Neural cell (in vitro differentiated cells): Measurements from ENCODE around the gene MAMLD1. TPM values are rescaled to one million over a fixed set of nuclear protein-coding genes. Genes with fewer than 3 reads are reported as not detected.

ENCODE experiments used
- H2AFZ ChIP-seq: fragments of 200-600, 300-800 bp; sonication (generic), shearing (Covaris generic); 2 replicates; pipeline ENCODE4 v1.6.0; 2014; ENCODE audit warnings: low read depth, mild to moderate bottlenecking, antibody characterized with exemption, low read length, moderate library complexity
- H3F3A ChIP-seq: fragments of 200-600 bp; shearing (Covaris generic); 2 replicates; pipeline ENCODE4 v1.6.1; 2016; ENCODE audit warnings: mild to moderate bottlenecking, moderate library complexity, mixed read lengths, antibody characterized with exemption, low read length; ENCODE audit not compliant: insufficient read depth, poor library complexity, severe bottlenecking
- H3K27ac ChIP-seq: fragments of 200-600, 300-800 bp; sonication (generic), shearing (Covaris generic); 2 replicates; pipeline ENCODE4 v1.5.1; 2014; ENCODE audit warnings: mild to moderate bottlenecking, low read length, moderate library complexity
- H3K27me3 ChIP-seq: fragments of 300-800, 200-600 bp; sonication (generic), shearing (Covaris generic); 2 replicates; pipeline ENCODE4 v1.6.0; 2014; ENCODE audit warnings: mild to moderate bottlenecking, low read depth, low read length, moderate library complexity; ENCODE audit not compliant: insufficient read depth
- H3K36me3 ChIP-seq: fragments of 300-800, 200-600 bp; sonication (generic), shearing (Covaris generic); 2 replicates; pipeline ENCODE4 v1.5.1; 2014; ENCODE audit warnings: mild to moderate bottlenecking, antibody characterized with exemption, low read length, moderate library complexity; ENCODE audit not compliant: insufficient read depth
- H3K4me2 ChIP-seq: fragments of 300-800, 200-600 bp; sonication (generic), shearing (Covaris generic); 2 replicates; pipeline ENCODE4 v1.6.0; 2014; ENCODE audit warnings: mild to moderate bottlenecking, low read length
- H3K4me3 ChIP-seq: fragments of 300-800, 200-600 bp; sonication (generic), shearing (Covaris generic); 2 replicates; pipeline ENCODE4 v1.5.1; 2014; ENCODE audit warnings: mild to moderate bottlenecking, low read length, moderate library complexity
- H3K79me2 ChIP-seq: fragments of 200-600 bp; shearing (Covaris generic); replicated peaks from 2 replicates; pipeline ENCODE4 v1.6.0; 2014; ENCODE audit warnings: mild to moderate bottlenecking, low read length, moderate library complexity; ENCODE audit not compliant: insufficient read depth
- H3K9ac ChIP-seq: fragments of 300-800, 200-600 bp; sonication (generic), shearing (Covaris generic); 2 replicates; pipeline ENCODE4 v1.6.1; 2016; ENCODE audit warnings: mild to moderate bottlenecking, low read length, mixed read lengths
- H3K9me2 ChIP-seq: fragments of 200-600 bp; shearing (Covaris generic); 2 replicates; pipeline ENCODE4 v1.6.1; 2016; ENCODE audit warnings: mild to moderate bottlenecking, low read length, mixed read lengths; ENCODE audit not compliant: insufficient read depth
- H3K9me3 ChIP-seq: fragments of 200-600, 300-800 bp; sonication (generic), shearing (Covaris generic); 2 replicates; pipeline ENCODE4 v1.6.1; 2016; ENCODE audit warnings: mild to moderate bottlenecking, mixed run types, low read length, moderate library complexity, mixed read lengths
- H4K20me1 ChIP-seq: fragments of 200-600 bp; shearing (Covaris generic); 2 replicates; pipeline ENCODE4 v1.6.1; 2016; ENCODE audit warnings: mild to moderate bottlenecking, mixed run types; ENCODE audit not compliant: insufficient read depth
- CTCF ChIP-seq: fragments of 450-650 bp; IDR thresholded peaks from 2 replicates; pipeline ENCODE4 v1.5.1; 2014; ENCODE audit warnings: antibody characterized with exemption, mild to moderate bottlenecking, moderate library complexity; ENCODE audit not compliant: poor library complexity, severe bottlenecking
- EP300 ChIP-seq: fragments of 450-650 bp; conservative IDR thresholded peaks from 2 replicates; pipeline ENCODE4 v1.6.1; 2014; ENCODE audit warnings: antibody characterized with exemption, mild to moderate bottlenecking, moderate library complexity; ENCODE audit not compliant: poor library complexity, severe bottlenecking
- EZH2 ChIP-seq: fragments of 200-600, 300-800 bp; shearing (Covaris generic), sonication (generic); IDR thresholded peaks from 2 replicates; pipeline ENCODE4 v1.6.1; 2014; ENCODE audit warnings: antibody characterized with exemption, low read length, borderline replicate concordance, mild to moderate bottlenecking; ENCODE audit not compliant: insufficient read depth, poor library complexity, severe bottlenecking
- MXI1 ChIP-seq: fragments of 450-650 bp; conservative IDR thresholded peaks from 2 replicates; pipeline ENCODE4 v1.6.1; 2014; ENCODE audit warnings: antibody characterized with exemption, mild to moderate bottlenecking; ENCODE audit not compliant: poor library complexity, severe bottlenecking
- POLR2AphosphoS5 ChIP-seq: IDR thresholded peaks from 2 replicates; pipeline ENCODE4 v1.6.1; 2012
- RAD21 ChIP-seq: fragments of 450-650 bp; conservative IDR thresholded peaks from 2 replicates; pipeline ENCODE4 v1.6.1; 2014; ENCODE audit warnings: antibody characterized with exemption, mild to moderate bottlenecking, moderate library complexity
- REST ChIP-seq: IDR thresholded peaks from 2 replicates; pipeline ENCODE4 v1.6.1; 2012; ENCODE audit warnings: borderline replicate concordance
- SMC3 ChIP-seq: fragments of 450-650 bp; conservative IDR thresholded peaks from 2 replicates; pipeline ENCODE4 v1.6.1; 2014; ENCODE audit warnings: antibody characterized with exemption, mild to moderate bottlenecking, moderate library complexity; ENCODE audit not compliant: poor library complexity
- TAF1 ChIP-seq: IDR thresholded peaks from 2 replicates; pipeline ENCODE4 v1.6.1; 2012; ENCODE audit warnings: low read depth
- polyA plus RNA-seq: library from polyadenylated mRNA; depleted of rRNA; stranded (reverse); fragments of >200 nt; gene quantifications from 2 replicates; pipeline ENCODE4 v1.2.3, GENCODE V29; 2014

Gene MAMLD1
- polyA plus RNA-seq, 1 donor from 2014 or later: 1.4 TPM

GRCh38 chrX:150323020-150323419 is 40.1 kb upstream of the MAMLD1 start:
- Histone ChIP-seq H3F3A (no peaks in the 10 kb centered on the region), H3K4me3 (no peak overlapping the region), H3K4me2 (no peak overlapping the region), H3K9me2 (no peaks in the 10 kb centered on the region), H4K20me1 (no peaks in the 10 kb centered on the region), H3K79me2 (no peaks in the 10 kb centered on the region), H3K9ac (no peak overlapping the region), H2AFZ (no peak overlapping the region), H3K27ac (no peak overlapping the region), H3K27me3 (no peaks in the 10 kb centered on the region), H3K9me3 (no peaks in the 10 kb centered on the region), H3K36me3 (no peaks in the 10 kb centered on the region)
- TF ChIP-seq REST (no peak), TAF1 (no peak), SMC3 (no peak), CTCF (no peak), EP300 (no peak), RAD21 (no peak), MXI1 (no peak), EZH2 (no peak), POLR2AphosphoS5 (no peak)

- Histone ChIP-seq H3K36me3 (no peaks in the 10 kb centered on the region), H3K9me3 (no peaks in the 10 kb centered on the region)
These were observed 38.9 kb upstream of the MAMLD1 start for GRCh38 chrX:150324035-150324728.

More at GRCh38 chrX:150324035-150324728, 38.9 kb upstream of the MAMLD1 start:
- no peak overlapping the region for H2AFZ ChIP-seq
- no peak overlapping the region for H3K9ac ChIP-seq
- H3K27ac ChIP-seq: no peak overlapping the region
- H3K4me3 ChIP-seq: no peak overlapping the region
- H3K27me3 ChIP-seq: no peaks in the 10 kb centered on the region
- TF ChIP-seq SMC3 (no peak), CTCF (no peak), REST (no peak), EZH2 (no peak), POLR2AphosphoS5 (no peak), RAD21 (no peak), TAF1 (no peak), EP300 (no peak), MXI1 (no peak)
- no peak overlapping the region for H3K4me2 ChIP-seq
- H3K79me2 ChIP-seq: no peaks in the 10 kb centered on the region
- H3K9me2 ChIP-seq: no peaks in the 10 kb centered on the region
- H3F3A ChIP-seq: no peaks in the 10 kb centered on the region
- H4K20me1 ChIP-seq: no peaks in the 10 kb centered on the region
